Rectal smooth muscle tissue (tissue), 1 donor: ENCODE results near the gene CHTF18.

Source experiments
- H3K27ac ChIP-seq: one replicate; pipeline ENCODE4 v1.7.0; 2013; ENCODE audit warnings: low read depth, low read length, inconsistent platforms
- H3K27me3 ChIP-seq: one replicate; pipeline ENCODE4 v1.7.0; 2013; ENCODE audit warnings: low read length; ENCODE audit not compliant: control insufficient read depth, insufficient read depth
- H3K36me3 ChIP-seq: one replicate; pipeline ENCODE4 v1.7.0; 2013; ENCODE audit warnings: low read length; ENCODE audit not compliant: control insufficient read depth, insufficient read depth
- H3K4me1 ChIP-seq: one replicate; pipeline ENCODE4 v1.7.0; 2013; ENCODE audit warnings: low read length; ENCODE audit not compliant: control insufficient read depth, insufficient read depth
- H3K4me3 ChIP-seq: one replicate; pipeline ENCODE4 v1.7.0; 2013; ENCODE audit warnings: low read length
- H3K9ac ChIP-seq: one replicate; pipeline ENCODE4 v1.7.0; 2013; ENCODE audit warnings: low read length

The CHTF18 gene

DNA sequence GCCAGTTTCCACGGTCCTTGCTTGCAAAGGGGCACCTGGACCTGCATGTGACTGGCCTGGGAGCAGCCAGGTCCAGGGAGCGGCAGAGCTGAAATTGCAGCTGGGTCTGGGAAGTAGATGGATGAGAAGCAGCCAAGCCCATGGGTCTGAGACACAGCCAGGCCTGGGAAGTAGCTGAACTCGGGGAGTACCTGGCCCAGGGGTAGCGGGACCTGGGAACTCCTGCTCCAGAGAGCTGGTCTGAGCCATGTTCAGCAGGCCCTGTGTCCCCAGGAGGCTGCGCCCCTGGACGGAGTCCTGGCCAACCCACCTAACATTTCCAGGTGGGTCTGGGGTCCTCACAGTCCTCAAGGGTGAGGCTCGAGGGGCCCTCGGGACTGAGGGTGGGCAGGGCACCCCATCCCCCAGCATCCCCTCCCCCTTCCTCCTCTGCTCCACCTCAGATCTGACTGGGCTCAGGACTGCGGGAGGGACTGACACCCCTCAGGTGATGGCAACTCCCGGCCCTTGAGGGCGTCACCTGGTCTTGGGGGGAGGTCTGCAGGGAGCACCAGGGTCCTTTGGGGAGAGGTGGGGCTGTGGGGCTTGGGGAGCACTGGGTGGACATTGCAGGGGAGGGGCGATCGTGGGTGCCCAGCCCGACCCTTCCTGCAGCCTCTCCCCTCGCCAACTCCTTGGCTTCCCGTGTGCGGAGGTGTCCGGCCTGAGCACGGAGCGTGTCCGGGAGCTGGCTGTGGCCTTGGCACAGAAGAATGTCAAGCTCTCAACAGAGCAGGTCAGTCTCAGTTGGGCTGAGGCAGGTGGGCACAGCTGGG, 24.8 kb upstream of the CHTF18 start:
- Histone ChIP-seq H3K36me3 (no peaks in the 10 kb centered on the region), H3K4me1 (no peaks in the 10 kb centered on the region), H3K4me3 (no peak overlapping the region), H3K27me3 (no peaks in the 10 kb centered on the region), H3K9ac (no peak overlapping the region), H3K27ac (no peak overlapping the region)

DNA sequence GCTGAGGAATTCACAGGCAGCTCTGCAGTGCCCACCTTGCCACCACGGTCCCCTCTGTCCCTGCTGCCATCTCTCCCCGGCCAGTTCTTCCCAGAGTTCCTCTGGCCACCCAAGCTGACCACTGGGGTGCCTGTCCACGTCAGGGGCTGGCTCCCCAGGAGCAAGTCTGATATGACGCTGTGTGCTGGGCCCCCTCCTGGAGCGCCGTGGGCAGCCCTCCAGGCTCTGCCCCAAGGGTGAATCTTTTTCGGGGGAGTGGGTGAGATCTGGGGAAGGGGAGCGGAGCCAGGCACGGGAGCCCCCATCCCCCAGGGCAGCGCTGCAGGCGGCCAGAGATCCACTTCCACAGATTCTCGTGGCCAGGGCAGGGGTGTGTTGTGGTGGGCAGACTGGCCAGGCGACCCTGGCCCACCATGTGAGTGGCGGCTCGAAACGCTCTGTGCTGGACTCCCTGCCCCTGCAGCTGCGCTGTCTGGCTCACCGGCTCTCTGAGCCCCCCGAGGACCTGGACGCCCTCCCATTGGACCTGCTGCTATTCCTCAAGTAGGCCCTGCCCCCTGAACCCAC, 24.2 kb upstream of the CHTF18 start:
- Histone ChIP-seq H3K4me3 (no peak overlapping the region), H3K36me3 (no peaks in the 10 kb centered on the region), H3K27ac (no peak overlapping the region), H3K27me3 (no peaks in the 10 kb centered on the region), H3K4me1 (no peaks in the 10 kb centered on the region), H3K9ac (no peak overlapping the region)

DNA sequence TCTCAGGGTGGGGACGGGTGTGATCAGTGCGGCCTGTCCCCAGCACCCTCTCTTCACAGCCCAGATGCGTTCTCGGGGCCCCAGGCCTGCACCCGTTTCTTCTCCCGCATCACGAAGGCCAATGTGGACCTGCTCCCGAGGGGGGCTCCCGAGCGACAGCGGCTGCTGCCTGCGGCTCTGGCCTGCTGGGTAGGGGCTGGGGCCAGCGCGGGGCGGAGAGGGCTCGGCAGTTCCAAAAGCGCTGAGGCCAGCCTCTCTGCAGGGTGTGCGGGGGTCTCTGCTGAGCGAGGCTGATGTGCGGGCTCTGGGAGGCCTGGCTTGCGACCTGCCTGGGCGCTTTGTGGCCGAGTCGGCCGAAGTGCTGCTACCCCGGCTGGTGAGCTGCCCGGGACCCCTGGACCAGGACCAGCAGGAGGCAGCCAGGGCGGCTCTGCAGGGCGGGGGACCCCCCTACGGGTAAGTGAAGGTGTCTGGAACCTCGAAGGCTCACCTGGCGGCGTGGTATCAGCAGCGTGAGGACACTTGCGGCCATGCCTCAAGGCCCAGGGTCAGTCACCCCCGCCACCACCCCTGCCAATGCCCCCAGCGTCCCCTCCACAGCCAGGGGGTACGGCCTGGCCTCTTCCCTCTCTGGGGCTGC, 23.5 kb upstream of the CHTF18 start:
- Histone ChIP-seq H3K4me3 (no peak overlapping the region), H3K27me3 (no peaks in the 10 kb centered on the region), H3K27ac (no peak overlapping the region), H3K36me3 (no peaks in the 10 kb centered on the region), H3K9ac (no peak overlapping the region), H3K4me1 (no peaks in the 10 kb centered on the region)

DNA sequence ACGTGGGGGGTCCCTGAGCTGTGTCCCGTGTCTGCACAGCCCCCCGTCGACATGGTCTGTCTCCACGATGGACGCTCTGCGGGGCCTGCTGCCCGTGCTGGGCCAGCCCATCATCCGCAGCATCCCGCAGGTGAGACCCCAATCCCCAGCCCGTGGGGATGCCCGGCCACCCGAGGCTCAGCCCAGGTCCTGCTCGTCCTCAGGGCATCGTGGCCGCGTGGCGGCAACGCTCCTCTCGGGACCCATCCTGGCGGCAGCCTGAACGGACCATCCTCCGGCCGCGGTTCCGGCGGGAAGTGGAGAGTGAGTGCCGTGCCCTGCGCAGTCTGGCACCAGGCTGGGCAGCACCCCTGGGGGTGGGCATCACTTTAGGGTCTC, 22.9 kb upstream of the CHTF18 start:
- Histone ChIP-seq H3K27ac (no peak overlapping the region), H3K4me3 (no peak overlapping the region), H3K36me3 (no peaks in the 10 kb centered on the region), H3K9ac (no peak overlapping the region), H3K27me3 (no peaks in the 10 kb centered on the region), H3K4me1 (no peaks in the 10 kb centered on the region)

DNA sequence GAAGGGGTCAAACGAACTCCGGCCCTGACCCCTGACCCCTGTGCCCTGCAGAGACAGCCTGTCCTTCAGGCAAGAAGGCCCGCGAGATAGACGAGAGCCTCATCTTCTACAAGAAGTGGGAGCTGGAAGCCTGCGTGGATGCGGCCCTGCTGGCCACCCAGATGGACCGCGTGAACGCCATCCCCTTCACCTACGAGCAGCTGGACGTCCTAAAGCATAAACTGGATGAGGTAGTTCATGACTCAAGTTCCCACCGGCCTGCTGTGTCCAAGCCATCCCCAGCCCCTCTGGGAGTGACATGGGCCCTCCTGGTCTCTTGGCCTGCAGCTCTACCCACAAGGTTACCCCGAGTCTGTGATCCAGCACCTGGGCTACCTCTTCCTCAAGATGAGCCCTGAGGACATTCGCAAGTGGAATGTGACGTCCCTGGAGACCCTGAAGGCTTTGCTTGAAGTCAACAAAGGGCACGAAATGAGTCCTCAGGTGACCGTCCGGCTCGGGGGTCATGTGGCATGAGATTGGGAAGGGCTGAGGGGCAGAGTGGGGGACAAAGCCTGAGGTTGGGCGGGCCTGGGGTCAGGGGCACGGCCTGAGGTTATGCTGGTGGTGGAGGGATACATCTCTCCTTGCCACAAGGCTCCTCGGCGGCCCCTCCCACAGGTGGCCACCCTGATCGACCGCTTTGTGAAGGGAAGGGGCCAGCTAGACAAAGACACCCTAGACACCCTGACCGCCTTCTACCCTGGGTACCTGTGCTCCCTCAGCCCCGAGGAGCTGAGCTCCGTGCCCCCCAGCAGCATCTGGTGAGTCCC, 22.2 kb upstream of the CHTF18 start:
- no peaks in the 10 kb centered on the region for H3K27me3 ChIP-seq

DNA sequence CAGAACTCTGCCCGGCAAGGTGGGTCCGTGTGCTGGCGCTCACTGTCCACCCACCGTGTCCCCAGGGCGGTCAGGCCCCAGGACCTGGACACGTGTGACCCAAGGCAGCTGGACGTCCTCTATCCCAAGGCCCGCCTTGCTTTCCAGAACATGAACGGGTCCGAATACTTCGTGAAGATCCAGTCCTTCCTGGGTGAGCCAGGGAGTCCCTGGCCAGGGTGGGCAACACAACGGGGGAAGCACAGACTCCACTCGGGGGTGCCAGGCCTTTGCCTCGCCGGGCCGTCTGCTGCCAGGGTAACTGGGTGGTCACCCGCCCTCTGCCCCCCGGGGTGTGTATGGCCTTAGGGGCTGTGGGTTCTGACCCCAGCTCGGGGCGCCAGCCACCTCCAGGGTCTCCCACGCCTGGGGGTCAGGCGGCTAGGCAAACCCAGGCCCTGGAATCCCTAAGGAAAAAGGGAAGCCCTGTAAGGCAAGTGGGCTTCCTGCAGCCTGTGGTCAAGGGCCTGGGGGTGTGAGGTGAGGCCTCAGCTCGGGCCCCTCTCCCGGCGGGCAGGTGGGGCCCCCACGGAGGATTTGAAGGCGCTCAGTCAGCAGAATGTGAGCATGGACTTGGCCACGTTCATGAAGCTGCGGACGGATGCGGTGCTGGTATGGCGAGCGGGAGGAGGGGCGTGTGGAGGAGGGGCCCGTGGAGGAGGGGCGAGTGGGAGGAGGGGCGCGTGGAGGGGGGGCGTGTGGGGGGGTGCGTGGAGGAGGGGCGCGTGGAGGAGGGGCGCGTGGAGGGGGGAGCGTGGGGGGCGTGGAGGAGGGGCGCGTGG, 21.4 kb upstream of the CHTF18 start:
- no peaks in the 10 kb centered on the region for H3K4me1 ChIP-seq
- no peaks in the 10 kb centered on the region for H3K36me3 ChIP-seq
- H3K27ac ChIP-seq, result no peak overlapping the region
- no peak overlapping the region for H3K9ac ChIP-seq
- no peaks in the 10 kb centered on the region for H3K27me3 ChIP-seq
- no peak overlapping the region for H3K4me3 ChIP-seq

More for the DNA sequence above, 22.2 kb upstream of the CHTF18 start:
- H3K4me3 ChIP-seq, result no peak overlapping the region
- no peak overlapping the region for H3K9ac ChIP-seq
- no peak overlapping the region for H3K27ac ChIP-seq
- no peaks in the 10 kb centered on the region for H3K4me1 ChIP-seq
- H3K36me3 ChIP-seq, result no peaks in the 10 kb centered on the region

DNA sequence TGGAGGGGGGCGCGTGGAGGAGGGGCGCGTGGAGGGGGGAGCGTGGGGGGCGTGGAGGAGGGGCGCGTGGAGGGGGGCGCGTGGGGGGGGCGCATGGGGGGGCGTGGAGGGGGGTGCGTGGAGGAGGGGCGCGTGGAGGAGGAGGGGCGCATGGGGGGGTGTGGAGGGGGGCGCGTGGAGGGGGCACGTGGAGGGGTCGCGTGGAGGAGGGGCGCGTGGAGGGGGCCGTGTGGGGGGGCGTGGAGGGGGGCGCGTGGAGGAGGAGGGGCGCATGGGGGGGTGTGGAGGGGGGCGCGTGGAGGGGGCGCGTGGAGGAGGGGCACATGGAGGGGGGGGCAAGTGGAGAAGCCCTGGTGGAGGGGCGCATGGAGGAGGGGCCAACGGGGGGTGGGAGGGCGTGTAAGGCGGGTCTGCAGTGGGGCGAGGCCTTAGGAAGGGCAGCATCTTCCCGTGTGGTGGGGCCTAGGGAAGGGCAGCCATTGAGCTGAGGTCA, 20.6 kb upstream of the CHTF18 start:
- H3K9ac ChIP-seq, result no peak overlapping the region
- no peaks in the 10 kb centered on the region for H3K4me1 ChIP-seq
- no peaks in the 10 kb centered on the region for H3K27me3 ChIP-seq
- no peak overlapping the region for H3K27ac ChIP-seq
- no peak overlapping the region for H3K4me3 ChIP-seq
- no peaks in the 10 kb centered on the region for H3K36me3 ChIP-seq

DNA sequence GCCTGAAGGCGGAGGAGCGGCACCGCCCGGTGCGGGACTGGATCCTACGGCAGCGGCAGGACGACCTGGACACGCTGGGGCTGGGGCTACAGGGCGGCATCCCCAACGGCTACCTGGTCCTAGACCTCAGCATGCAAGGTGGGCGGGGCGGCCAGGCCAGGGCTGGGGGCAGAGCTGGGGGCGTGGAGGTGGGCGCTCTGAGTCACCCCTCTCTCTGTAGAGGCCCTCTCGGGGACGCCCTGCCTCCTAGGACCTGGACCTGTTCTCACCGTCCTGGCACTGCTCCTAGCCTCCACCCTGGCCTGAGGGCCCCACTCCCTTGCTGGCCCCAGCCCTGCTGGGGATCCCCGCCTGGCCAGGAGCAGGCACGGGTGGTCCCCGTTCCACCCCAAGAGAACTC, 20.0 kb upstream of the CHTF18 start:
- H3K9ac ChIP-seq, result no peak overlapping the region
- H3K27ac ChIP-seq, result no peak overlapping the region
- H3K4me1 ChIP-seq, result no peaks in the 10 kb centered on the region
- H3K36me3 ChIP-seq, result no peaks in the 10 kb centered on the region
- no peaks in the 10 kb centered on the region for H3K27me3 ChIP-seq
- H3K4me3 ChIP-seq, result no peak overlapping the region

DNA sequence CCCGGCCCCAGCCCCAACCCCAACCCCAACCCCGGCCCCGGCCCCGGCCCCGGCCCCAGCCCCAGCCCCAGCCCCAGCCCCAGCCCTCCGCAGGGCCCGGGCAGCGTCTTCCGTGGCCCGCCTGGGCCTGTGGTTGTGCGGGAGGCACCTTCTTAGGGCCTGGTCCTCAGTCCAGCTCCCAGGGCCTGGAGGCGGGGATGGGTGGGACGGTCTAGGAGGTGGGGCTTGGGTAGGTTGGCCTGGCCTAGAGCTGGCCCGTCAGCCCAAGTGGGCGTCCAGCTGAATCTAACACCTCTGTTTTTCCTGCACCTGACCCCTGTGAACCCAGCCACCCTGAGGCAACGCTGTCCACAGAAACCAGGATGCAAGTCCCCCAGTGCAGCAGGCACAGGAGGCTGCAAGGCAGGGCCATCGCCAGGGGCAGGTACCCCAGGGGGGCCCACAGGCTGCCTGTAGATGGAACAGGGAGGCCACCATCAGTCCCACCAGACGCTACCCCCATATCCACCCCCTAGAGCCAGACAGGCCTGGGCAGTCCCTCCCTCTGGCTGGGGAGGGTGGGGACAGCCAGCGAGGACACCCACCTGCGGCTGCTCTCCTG, 19.1 kb upstream of the CHTF18 start:
- Histone ChIP-seq H3K36me3 (no peaks in the 10 kb centered on the region), H3K27me3 (no peaks in the 10 kb centered on the region), H3K4me3 (no peak overlapping the region), H3K4me1 (no peaks in the 10 kb centered on the region), H3K9ac (no peak overlapping the region), H3K27ac (no peak overlapping the region)

DNA sequence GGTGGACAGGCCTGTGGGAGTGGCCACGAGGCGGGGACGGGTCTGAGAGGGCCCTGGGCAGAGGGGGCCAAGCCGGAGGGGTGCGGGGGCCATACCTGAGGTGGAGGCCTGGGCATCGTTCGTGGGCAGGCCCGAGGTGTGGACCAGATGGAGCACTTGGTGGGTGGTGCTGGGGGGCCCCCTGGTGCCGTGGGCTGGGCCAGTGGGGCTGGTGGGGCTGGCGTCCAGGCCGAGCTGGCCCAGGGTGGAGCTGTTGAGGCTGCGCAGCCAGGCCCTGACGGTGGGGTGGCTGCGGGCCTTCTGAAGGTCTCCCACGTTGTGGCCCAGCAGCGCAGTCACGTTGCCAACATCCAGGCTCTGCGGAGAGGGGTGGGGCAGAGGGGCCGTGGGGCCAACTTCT, 18.5 kb upstream of the CHTF18 start:
- H3K4me1 ChIP-seq, result no peaks in the 10 kb centered on the region
- no peak overlapping the region for H3K9ac ChIP-seq
- no peaks in the 10 kb centered on the region for H3K36me3 ChIP-seq
- H3K27ac ChIP-seq, result no peak overlapping the region
- no peak overlapping the region for H3K4me3 ChIP-seq
- no peaks in the 10 kb centered on the region for H3K27me3 ChIP-seq

DNA sequence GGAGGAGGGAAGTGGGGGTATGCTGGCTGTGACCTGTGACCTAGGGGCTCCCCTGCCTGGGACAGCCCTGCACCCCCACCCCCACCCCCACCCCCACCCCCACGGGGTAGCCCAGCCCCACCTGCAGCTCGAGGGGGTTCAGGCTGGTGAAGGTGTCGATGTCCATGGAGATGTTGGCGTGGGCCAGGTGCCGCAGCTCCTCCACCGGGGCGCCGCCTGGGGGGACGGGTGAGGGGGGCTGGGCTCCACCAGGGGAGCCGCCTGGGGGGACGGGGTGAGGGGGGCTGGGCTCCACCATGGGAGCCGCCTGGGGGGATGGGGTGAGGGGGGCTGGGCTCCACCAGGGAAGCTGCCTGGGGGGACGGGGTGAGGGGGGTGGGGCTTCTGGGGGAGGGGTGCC, 18.0 kb upstream of the CHTF18 start:
- H3K4me3 ChIP-seq, result no peak overlapping the region
- no peaks in the 10 kb centered on the region for H3K27me3 ChIP-seq
- no peaks in the 10 kb centered on the region for H3K36me3 ChIP-seq
- H3K27ac ChIP-seq, result no peak overlapping the region
- no peak overlapping the region for H3K9ac ChIP-seq
- H3K4me1 ChIP-seq, result no peaks in the 10 kb centered on the region
